ENCODE results near the gene SYNE4. TPM values are rescaled to one million over a fixed set of nuclear protein-coding genes. Genes with fewer than 3 reads are reported as not detected.

Gene SYNE4
- total and polyA plus RNA-seq, 2 of the 13 experiments (the other 11 are each of a cell fraction or from before 2014, with no cell fraction given): 13.7 to 23.0 TPM

DNA sequence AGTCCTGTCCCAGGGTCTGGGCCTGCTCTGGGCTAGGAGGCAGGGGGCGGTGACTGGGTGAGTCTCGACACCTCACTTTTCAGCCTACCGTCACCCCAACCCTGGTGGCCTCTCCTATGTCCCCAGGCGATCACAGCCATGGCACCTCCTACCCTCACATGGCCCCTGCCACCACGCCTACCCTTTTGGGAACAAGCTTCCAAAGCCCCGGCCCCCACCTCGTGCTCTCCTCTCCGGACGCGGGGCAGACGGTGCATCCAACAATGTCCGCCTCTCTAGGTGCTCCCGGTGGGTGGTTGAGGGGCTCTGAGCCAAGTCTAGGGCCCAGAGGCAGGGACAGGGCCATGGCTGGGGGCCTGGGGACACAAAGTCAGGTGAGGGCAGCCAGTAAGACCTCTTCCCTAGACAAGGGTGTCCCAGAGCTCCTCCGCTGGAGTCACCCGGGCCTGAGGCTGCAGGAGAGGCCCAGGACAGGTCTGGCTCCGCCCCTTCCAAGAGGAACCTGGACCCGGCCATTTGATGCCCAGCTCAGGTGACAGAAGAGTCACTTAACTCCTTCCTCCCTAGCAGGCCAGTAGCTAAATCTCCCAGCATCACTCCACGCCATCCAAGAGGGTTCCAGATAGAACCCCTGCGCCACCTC, at the start of gene SYNE4 (continued):
- TF ChIP-seq ZFAT (CRISPR knock-in tag; conservative IDR thresholded peaks at IDR 0.05) (no peak), NFIC (IDR thresholded peaks at IDR 0.05; ENCODE audit: low read length) (no peak), ZNF781 (CRISPR knock-in tag; IDR thresholded peaks at IDR 0.05; ENCODE audit: borderline replicate concordance, not compliant biosample characterization) (no peak), SRF (IDR thresholded peaks at IDR 0.05; ENCODE audit: low read depth, low read length) (no peak), GLI4 (CRISPR knock-in tag; IDR thresholded peaks at IDR 0.05; ENCODE audit: borderline replicate concordance) (no peak), PHF21A (CRISPR knock-in tag; IDR thresholded peaks at IDR 0.05) (no peak), CCAR2 (optimal IDR thresholded peaks at IDR 0.05; ENCODE audit: low read depth, low read length) (no peak), TIGD3 (CRISPR knock-in tag; IDR thresholded peaks at IDR 0.05; ENCODE audit: borderline replicate concordance) (no peak), CBX1 (IDR thresholded peaks at IDR 0.05; ENCODE audit: low read depth) (no peak), NCOA1 (CRISPR knock-in tag; IDR thresholded peaks at IDR 0.05) (no peak), ZNF737 (CRISPR knock-in tag; IDR thresholded peaks at IDR 0.05; ENCODE audit: borderline replicate concordance) (no peak), GFI1 (CRISPR knock-in tag; IDR thresholded peaks at IDR 0.05; ENCODE audit: borderline replicate concordance) (no peak), NFYB (CRISPR knock-in tag; IDR thresholded peaks at IDR 0.05) (peak; percentile 53; the same call in 1 of the 2 replicates), TAF1 (CRISPR knock-in tag; IDR thresholded peaks at IDR 0.05) (peak; percentile 86), ATF1 (CRISPR knock-in tag; IDR thresholded peaks at IDR 0.05) (no peak), FOXC1 (CRISPR knock-in tag; IDR thresholded peaks at IDR 0.05; ENCODE audit: borderline replicate concordance) (no peak; the same call in 1 of the 2 replicates), CENPX (CRISPR knock-in tag; IDR thresholded peaks at IDR 0.05) (no peak)
- TF ChIP-seq, protein P1, sequence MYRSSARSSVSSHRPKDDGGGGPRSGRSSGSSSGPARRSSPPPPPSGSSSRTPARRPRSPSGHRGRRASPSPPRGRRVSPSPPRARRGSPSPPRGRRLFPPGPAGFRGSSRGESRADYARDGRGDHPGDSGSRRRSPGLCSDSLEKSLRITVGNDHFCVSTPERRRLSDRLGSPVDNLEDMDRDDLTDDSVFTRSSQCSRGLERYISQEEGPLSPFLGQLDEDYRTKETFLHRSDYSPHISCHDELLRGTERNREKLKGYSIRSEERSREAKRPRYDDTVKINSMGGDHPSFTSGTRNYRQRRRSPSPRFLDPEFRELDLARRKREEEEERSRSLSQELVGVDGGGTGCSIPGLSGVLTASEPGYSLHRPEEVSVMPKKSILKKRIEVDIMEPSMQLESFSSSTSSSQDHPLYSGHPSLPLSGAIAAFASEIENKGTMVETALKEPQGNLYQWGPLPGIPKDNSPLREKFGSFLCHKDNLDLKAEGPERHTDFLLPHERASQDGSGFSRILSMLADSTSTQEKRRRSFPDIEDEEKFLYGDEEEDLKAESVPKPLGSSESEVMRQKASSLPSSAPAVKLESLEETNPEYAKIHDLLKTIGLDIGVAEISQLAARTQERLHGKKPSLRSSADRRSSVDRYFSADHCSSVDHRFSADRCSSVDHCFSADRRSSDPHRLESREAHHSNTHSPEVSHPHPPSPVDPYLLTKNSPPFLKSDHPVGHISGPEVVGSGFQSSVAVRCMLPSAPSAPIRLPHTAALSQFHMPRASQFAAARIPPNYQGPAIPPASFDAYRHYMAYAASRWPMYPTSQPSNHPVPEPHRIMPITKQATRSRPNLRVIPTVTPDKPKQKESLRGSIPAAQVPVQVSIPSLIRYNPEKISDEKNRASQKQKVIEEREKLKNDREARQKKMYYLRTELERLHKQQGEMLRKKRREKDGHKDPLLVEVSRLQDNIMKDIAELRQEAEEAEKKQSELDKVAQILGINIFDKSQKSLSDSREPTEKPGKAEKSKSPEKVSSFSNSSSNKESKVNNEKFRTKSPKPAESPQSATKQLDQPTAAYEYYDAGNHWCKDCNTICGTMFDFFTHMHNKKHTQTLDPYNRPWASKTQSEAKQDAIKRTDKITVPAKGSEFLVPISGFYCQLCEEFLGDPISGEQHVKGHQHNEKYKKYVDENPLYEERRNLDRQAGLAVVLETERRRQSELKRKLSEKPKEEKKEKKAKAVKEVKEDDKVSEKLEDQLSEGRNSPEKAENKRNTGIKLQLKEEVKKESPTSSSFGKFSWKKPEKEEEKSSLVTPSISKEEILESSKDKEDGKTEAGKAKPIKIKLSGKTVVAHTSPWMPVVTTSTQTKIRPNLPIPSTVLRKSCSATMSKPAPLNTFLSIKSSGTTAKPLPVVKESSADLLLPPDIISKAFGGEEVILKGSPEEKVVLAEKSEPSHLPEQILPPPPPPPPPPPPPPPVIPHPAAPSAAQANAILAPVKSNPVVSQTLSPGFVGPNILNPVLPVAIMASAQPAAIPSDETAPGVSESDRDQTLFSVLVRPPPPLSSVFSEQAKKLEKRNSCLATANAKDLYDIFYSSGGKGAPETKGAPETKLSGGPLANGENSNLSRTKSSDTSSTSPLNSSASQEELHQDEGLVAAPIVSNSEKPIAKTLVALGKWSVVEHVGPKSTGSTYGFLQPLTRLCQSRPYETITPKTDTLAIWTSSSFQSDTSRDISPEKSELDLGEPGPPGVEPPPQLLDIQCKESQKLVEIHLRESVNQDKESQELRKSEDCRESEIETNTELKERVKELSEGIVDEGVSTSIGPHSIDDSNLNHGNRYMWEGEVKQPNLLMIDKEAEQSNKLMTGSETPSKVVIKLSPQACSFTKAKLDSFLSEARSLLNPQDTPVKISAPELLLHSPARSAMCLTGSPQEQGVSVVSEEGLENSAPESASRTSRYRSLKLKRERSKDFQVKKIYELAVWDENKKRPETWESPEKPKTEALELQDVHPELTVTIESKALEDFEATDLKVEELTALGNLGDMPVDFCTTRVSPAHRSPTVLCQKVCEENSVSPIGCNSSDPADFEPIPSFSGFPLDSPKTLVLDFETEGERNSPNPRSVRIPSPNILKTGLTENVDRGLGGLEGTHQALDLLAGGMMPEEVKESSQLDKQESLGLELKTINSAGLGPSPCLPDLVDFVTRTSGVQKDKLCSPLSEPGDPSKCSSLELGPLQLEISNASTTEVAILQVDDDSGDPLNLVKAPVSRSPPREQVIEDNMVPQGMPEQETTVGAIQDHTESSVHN (CRISPR knock-in tag; IDR thresholded peaks at IDR 0.05): peak; percentile 58; the same call in 1 of the 2 replicates
- TF ChIP-seq, protein P2, sequence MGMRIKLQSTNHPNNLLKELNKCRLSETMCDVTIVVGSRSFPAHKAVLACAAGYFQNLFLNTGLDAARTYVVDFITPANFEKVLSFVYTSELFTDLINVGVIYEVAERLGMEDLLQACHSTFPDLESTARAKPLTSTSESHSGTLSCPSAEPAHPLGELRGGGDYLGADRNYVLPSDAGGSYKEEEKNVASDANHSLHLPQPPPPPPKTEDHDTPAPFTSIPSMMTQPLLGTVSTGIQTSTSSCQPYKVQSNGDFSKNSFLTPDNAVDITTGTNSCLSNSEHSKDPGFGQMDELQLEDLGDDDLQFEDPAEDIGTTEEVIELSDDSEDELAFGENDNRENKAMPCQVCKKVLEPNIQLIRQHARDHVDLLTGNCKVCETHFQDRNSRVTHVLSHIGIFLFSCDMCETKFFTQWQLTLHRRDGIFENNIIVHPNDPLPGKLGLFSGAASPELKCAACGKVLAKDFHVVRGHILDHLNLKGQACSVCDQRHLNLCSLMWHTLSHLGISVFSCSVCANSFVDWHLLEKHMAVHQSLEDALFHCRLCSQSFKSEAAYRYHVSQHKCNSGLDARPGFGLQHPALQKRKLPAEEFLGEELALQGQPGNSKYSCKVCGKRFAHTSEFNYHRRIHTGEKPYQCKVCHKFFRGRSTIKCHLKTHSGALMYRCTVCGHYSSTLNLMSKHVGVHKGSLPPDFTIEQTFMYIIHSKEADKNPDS (CRISPR knock-in tag; IDR thresholded peaks at IDR 0.05): 0 out of 2 replicates have a peak, but pooled peaks have one; percentile 33

All from HepG2 (cell line).